Fibroblast of pulmonary artery (primary cell): ENCODE results near the gene CAMSAP1.

Experiments
- DNase-seq: peaks from one replicate; pipeline ENCODE4 v3.0.0-alpha.2; 2010; ENCODE audit warnings: low read depth
- H3K4me3 ChIP-seq: replicated peaks from 2 replicates; pipeline ENCODE4 v1.5.1; 2011; ENCODE audit warnings: low read depth, mild to moderate bottlenecking, control low read depth, low read length, moderate library complexity
- CTCF ChIP-seq: IDR thresholded peaks from 2 replicates; pipeline ENCODE4 v1.5.1; 2011; ENCODE audit warnings: mild to moderate bottlenecking, control low read depth, low read length, inconsistent platforms; ENCODE audit errors: missing control alignments

Gene CAMSAP1

GRCh38 chr9:135775911-135776310, 131.4 kb downstream of the CAMSAP1 start:
- H3K4me3 ChIP-seq, result no peak overlapping the region
- TF ChIP-seq CTCF, result no peak
- DNase-seq, result no peak

GRCh38 chr9:135774794-135775525, 132.4 kb downstream of the CAMSAP1 start:
- H3K4me3 ChIP-seq, result no peak overlapping the region
- DNase-seq, result no peak
- no peak for TF ChIP-seq CTCF

- H3K4me3 ChIP-seq, result no peak overlapping the region
- DNase-seq, result no peak
- TF ChIP-seq CTCF, result no peak
Measured at GRCh38 chr9:135774239-135774747, 133.1 kb downstream of the CAMSAP1 start.

- no peak overlapping the region for H3K4me3 ChIP-seq
- no peak for DNase-seq
- no peak for TF ChIP-seq CTCF
Measured at GRCh38 chr9:135773530-135774238, 133.7 kb downstream of the CAMSAP1 start.

- DNase-seq, result no peak
- TF ChIP-seq CTCF, result no peak
- H3K4me3 ChIP-seq, result no peak overlapping the region
Measured at GRCh38 chr9:135772702-135773493, 134.4 kb downstream of the CAMSAP1 start.

GRCh38 chr9:135772056-135772646, 135.2 kb downstream of the CAMSAP1 start:
- no peak overlapping the region for H3K4me3 ChIP-seq
- TF ChIP-seq CTCF, result no peak
- DNase-seq, result no peak
